ENCODE measurements around the gene ZNF394.
"Not testable (repeated sequence)": the region's sequence is repeated elsewhere in the genome, so short reads cannot be mapped to it uniquely, and the experiment has no call there.

Gene ZNF394

DNA sequence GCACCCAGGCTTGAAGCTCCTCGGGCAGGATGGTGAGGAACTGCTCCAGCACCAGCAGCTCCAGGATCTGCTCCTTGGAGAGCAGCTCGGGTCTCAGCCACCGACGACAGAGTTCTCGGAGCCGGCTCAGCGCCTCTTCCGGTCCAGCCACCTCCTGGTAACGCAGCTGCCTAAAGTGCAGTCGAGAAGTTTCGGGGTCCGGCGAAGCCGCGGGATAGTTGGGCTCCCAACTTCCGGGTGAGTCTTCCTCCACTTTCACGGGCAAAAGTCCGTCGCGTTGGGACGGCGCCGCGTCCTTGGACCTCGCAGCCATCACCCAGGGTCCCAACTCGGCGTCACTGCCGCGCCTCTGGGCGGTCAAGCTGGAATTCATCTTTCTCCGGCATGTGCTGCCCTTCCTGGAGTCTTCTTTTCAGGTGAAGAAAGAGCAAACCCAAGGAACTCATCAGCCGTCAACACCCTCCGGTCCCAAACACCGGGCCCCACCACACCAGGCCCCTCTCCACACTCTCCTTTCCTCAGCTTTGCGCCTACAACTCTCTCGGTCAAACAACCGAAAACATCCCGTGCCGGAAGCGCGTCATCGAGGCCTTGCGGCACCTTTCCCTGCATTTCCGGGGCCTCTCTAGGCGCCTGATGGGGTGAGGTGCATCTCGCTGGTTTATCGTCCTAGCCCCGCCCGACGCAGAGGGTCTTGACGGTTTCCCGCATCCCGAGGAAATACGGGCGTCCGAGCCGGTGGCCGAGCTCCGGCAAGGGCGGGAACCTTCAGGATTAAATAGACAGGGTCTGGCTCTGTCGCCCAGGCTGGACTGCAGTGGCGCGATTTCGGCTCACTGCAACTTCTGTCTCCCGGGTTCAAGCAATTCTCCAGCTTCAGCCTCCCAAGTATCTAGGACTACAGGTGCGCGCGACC is at the start of gene ZNF394:
ZNF394 (minus strand) TSS at position 561 of the 916 bp plus-strand sequence; CDS start at position 373, 188 bp downstream.
- DNase-seq: peak; percentile 89

DNA sequence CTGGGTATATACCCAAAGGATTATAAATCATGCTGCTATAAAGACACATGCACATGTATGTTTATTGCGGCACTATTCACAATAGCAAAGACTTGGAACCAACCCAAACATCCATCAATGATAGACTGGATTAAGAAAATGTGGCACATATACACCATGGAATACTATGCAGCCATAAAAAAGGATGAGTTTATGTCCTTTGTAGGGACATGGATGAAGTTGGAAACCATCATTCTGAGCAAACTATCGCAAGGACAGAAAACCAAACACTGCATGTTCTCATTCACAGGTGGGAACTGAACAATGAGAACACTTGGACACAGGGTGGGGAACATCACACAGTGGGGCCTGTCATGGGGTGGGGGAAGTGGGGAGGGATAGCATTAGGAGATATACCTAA is 49.5 kb upstream of the ZNF394 start:
- not testable (repeated sequence) for DNase-seq

DNA sequence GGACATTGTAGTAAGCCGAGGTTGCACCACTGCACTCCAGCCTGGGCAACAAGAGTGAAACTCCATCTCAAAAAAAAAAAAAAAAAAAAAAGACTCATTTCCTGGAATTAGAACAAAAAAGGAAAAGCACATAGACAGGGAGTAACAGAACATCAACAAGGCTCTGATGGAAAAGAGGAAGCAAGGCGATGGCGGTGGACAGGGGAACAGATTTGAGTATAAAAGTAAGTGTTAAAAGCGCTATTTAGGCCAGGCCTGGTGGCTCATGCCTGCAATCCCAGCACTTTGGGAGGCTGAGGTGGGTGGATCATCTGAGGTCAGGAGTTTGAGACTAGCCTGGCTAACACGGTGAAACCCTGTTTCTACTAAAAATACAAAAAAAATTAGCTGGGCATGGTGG is 45.2 kb upstream of the ZNF394 start:
- not testable (repeated sequence) for DNase-seq

DNA sequence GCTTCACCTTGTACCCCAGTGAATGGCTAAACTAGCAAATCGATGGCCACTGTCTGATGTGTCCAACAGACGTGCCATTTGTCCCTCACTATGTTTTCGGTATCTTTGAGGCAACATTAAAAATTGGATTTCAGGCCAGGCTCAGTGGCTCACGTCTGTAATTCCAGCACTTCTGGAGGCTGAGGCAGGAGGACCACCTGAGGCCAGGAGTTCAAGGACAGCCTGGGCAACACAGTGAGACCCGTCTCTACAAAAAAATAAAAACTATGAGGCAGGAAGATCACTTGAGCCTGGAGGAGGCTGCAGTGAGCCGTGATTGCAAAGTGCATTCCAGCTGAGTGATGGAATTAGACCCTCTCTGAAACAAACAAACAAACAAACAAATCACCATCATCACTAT is 43.8 kb upstream of the ZNF394 start:
- DNase-seq: no peak

DNA sequence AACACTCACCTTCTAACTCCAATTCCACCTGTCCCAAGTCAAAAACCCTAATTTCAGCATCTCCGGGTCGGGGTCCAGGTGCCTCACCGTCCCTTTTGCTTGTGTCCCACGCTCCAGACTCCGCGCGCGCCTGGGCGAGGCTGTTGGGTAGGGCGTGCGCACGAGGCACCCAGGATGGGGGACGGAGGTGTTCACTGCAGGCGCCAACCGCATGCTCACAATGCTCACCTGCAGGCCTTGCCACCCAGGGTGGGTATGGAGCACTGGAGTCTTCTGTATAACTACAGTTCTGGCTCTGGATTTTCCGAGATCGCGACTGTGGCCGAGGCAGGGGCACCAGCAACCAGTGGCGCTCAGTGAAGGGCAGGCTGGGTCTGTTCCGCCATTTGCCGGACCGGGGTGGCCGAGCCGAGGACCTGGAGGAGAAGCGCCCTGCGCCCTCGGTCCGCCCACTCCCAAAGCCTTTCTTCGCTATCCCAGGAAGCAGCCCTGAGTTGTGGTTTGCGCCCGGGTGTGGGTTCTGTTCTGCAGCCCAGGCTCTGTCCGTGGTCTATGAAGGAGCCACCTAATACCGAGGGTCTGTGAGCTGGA is 43.1 kb upstream of the ZNF394 start:
- no peak for DNase-seq

DNA sequence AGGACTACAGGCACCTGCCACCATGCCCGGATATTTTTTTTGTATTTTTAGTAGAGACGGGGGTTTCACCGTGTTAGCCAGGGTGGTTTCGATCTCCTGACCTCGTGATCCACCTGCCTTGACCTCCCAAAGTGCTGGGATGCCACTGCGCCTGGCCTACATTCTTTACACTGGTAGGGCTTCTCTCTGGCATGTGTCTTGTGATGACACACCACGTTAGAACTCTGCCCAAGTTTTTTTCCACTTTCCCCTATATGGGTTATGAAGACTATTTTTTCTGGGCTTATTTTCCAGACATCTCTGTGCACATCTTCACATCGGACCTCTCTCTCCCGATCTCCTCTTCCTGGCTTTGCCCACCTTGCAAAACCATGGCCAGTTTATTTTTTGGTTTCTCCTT is 41.1 kb upstream of the ZNF394 start:
- DNase-seq: no peak

DNA sequence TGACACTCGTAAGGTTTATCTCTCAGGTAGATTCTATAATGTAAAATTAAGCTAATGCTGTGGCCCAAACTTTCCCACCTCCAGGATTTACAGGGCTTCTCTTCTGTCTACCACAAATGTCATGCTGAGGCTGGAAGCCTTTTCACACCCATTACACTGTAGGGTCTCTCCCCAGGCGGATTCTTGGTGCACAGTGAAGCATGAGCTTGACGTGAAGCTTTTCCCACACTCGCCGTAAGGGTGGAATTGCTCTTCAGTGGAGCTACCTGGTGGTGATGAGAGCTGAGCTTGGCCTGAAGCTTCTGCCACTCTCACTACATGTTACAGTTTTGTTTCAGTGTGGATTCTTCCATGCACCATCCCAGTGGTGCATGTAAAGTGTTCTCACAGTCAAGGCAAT is 40.5 kb upstream of the ZNF394 start:
- DNase-seq: no peak

DNA sequence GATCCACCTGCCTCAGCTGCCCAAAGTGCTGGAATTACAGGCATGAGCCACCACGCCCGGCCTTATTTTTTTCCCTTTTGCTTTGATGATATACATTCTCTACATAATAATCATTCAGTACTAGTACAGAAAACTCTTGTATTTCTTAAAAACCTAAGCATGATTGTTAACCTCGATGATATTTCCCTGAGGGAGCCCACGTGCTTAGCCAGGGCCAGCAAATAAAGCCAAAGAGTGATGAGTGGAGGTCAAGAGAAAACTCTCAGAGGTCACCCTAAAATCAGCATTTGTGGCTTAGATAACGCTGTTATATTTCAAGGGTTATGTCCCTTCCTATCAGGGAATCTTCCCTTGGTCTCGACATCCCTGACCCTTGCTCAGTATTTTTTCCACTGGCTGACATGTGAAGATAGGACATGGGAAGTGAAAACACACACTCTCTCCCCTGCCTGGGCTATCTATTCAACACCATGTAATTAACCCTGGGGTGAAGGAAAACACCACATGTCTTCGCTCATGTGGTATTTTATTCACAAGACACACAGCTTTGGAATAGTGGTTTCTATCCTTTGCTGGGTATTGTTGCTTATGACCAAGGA is 39.2 kb upstream of the ZNF394 start:
- no peak for DNase-seq

DNA sequence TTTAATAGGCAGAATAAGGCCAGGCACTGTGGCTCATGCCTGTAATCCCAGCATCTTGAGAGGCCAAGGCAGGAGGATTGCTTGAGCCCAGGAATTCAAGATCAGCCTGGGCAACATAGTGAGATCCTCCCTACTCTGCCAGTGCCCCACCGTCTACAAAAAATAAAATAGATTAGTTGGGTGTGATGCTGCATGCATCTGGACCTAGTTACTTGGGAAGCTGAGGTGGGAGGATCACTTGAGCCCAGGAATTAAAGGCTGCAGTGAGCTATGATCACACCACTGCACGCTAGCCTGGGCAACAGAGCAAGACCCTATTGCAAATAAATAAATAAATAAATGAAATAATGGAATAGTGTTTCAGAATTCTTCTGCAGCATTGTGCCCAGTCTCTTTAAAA is 35.6 kb upstream of the ZNF394 start:
- no peak for DNase-seq

DNA sequence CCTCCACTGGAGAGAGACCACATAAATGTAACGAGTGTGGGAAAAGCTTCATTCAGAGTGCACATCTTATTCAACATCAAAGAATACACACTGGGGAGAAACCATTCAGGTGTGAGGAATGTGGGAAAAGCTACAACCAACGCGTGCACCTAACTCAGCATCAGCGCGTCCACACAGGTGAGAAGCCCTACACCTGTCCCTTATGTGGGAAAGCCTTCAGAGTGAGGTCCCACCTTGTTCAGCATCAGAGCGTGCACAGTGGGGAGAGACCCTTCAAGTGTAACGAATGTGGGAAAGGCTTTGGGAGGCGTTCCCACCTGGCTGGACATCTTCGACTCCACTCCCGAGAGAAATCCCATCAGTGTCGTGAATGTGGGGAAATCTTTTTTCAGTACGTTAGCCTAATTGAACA is 31.3 kb upstream of the ZNF394 start:
- no peak for DNase-seq

DNA sequence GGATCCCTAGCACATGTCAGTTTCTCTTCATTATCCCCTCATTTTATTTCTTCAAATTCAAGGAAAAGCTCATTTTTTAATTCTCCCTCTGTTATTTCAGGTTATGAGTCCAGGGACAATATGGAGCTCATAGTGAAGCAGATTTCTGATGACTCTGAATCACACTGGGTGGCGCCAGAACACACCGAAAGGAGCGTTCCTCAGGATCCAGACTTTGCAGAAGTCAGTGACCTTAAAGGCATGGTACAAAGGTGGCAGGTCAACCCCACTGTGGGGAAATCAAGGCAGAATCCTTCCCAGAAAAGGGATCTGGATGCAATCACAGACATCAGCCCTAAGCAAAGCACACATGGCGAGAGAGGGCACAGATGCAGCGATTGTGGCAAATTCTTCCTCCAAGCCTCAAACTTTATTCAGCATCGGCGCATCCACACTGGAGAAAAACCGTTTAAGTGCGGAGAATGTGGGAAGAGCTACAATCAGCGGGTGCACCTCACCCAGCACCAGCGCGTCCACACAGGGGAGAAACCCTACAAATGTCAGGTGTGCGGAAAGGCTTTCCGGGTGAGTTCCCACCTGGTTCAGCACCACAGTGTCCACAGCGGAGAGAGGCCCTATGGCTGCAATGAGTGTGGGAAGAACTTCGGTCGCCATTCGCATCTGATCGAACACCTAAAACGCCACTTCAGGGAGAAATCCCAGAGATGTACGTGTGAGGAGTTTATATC is 25.8 kb upstream of the ZNF394 start:
- no peak for DNase-seq

DNA sequence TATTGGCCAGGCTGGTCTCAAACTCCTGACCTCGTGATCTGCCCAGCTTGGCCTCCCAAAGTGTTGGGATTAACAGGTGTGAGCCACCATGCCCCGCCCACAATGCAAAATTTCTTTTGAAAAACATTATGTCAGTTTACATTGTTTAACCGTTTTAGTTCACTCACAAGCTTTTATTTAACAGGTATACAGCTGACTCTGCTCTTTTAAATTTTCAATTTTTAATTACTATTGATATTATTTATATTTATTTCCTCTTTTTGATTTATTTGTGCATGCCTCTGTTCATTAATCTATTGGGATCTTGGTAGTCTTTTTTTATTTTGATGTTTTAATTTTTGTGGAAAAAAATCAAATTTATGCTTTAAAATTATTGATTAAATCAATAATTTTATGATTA is 21.3 kb upstream of the ZNF394 start:
- no peak for DNase-seq

DNA sequence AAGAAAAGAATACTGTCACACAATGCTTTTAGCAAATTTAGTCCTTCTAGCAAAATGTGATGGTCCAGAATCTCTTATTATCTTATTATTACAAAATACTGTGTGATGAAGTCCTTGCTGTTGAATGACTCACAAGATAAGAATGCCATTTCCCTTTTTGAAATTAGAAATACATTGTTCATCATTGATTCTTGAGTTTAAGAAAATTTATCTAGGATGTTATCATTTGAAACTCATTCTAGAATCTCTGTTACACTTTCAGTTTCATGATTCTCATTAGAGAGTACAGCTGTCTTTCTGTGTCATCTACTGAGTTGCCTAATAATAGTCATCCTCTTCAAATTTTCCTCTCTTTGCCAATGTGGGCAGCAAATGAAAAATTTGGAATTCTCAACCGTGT is 14.0 kb upstream of the ZNF394 start:
- DNase-seq: no peak

DNA sequence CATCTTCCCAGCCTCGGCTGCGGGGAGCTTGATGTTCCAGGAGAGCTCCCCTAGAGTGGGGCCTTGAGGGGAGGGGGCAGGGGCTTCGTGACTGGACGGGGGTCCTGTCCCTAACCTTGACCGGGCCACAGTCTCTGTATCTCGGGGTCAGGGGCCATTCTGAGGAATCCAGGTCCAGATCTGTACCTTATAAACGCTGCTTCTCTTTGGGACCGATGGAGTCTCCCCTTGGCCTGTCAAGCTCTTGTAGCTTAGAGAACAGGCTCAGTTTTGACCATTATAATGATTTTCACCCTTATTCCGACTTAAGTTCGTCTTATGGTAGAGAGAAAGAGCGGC is 5.2 kb upstream of the ZNF394 start:
- DNase-seq: no peak

DNA sequence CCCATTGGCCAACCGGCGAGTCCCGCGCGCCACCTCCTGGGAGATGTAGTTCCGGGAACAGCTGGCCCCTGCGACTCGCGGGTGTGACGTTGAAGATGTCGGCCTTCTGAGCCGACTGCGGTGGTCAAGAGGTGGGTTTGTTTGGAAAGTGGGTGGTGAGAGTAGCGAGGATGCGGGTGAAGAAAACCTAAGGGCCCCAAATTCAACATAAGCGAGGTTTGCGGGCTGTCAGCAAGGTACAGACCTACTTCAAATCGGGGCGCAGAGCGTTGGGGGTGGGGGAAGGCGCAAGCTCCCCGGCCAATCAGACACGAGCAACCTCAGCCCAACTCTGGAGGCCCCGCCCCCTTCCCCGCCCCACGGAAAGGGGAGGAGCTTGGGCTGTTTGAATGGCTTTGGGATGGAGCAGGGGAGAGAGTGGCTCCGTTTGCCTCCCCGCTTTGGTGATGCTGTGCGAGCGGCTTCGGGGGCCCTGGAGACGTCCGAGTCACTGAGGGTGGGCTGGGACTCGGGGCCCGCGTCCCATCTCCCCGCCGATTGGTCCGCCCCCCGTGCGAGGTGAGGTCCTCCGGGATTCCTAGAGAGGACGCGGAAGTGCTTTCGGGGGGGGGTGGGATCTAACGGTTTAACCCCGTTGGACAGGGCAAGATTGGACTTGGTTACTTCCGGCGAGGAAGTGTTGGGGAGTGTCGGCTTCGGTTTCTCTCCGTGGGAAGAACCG is 4.7 kb upstream of the ZNF394 start, which contains the start of gene ZKSCAN5:
ZKSCAN5 (plus strand) TSS at position 60 of the 721 bp plus-strand sequence. CDS start 1,383 bp downstream, outside the sequence.
- peak; percentile 95 for DNase-seq

DNA sequence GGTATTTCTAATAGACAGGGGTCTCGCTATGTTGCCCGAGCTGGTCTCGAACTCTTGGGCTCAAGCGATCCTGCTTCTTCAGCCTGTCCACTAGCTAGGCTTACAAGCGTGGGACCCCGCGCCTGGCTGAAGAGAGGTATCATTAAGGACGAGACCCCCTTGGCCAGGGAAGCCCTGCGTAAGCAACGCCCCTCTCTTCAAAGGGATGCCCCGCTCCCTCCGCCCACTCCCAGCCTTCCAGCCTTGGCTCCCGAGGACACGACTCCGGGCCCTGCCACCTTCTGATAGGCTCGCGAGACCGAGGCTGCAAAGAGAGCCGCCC is 4.2 kb upstream of the ZNF394 start:
- DNase-seq: no peak

DNA sequence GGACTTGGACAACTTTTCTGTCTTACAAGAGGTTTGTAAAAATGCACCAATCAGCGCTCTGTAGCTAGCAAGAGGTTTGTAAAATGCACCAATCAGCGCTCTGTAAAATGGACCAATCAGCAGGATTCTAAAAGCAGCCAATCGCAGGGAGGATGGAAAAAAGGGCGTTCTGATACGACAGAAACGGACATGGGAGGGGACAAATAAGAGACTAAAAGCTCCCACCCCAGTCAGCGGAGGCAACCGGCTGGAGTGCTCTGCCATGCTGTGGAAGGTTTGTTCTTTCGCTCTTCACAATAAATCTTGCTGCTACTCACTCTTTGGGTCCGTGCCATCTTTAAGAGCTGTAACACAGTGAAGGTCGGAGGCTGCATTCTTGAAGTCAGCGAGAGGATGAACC is 1.2 kb upstream of the ZNF394 start:
- DNase-seq: not testable (repeated sequence)

DNA sequence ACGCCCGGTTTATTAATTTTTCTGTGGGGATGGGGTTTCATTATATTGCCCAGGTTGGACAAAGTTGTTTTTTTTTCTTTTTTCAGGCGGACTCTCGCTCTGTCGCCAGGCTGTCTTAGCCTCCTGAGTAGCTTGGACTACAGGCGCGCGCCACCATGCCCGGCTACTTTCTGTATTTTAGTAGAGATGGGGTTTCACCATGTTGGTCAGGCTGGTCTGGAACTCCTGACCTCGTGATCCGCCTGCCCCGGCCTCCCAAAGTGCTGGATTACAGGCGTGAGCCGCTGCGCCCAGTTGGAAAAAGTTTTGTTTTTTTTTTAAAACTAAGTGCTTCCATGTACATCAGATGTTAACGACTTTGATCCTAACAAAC is 542 bp upstream of the ZNF394 start:
- no peak for DNase-seq

DNA sequence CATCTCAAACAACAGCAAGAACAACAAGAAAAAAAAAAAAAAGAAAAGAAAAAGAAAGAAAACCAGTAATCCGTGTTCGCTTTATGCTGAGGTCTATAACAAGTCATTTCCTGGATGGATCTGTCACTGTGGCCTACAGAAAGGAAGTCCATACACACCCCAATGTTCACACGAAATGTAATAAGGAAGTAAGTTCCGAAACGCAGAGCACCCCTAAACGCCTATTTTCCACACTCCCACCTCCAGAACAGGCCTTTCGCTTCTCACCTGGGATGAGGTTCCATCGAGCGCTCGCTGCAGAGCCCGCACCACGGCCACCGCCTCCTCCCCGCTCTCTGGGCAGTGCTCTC is 735 bp downstream of the ZNF394 start:
- no peak for DNase-seq

DNA sequence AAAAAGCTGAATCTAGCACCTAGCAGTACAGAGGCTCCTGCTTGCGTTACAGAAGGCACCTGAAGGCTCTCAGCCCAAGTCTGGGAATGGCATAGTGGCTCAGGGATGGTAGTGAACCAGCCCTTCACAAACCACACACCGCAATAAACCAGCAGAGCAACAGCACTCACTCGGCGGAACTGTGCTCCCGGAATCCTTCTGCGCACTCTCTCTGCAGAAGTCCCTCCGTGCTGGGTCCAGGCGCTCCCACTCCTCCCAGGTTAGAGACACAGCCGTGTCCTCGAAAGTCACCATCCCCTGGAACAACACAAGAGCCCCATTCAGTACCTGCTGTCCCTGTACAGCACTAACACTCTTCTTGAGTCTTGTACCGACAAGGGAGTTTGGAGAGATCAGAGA is 1.5 kb downstream of the ZNF394 start:
- no peak for DNase-seq

DNA sequence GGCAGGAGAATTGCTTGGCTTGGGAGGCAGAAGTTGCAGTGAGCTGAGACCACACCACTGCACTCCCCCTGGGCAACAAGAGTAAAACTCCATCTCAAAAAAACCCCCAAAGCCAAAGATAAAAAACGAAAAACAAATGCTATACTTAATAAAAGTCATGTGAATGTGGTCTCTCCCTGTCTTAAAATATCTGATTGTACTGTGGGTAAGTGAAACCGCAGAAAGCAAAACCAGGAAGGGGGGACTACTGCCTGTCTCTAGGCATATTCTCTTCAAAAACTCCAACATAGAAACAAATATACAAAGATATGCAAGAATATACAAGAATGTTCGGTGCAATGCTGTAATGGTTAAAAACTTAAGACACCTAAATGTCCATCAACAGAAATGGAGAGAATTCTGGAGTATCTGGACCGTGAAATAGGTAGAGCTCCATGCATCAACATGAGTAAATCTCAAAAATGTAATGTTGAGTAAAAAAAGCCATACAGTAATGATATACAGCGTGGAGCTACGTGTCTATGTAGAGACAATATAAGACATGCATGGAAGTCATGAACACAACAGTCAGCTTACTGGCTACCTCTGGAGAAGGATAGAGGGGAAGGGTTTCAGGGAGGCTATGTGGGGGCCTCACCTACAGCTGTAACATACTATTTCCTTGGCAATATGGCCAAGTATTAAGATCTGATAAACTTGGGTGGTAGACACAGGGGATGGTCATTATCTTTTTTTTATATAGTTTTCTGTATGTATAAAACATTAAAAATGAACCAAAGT is 2.1 kb downstream of the ZNF394 start:
- no peak for DNase-seq

DNA sequence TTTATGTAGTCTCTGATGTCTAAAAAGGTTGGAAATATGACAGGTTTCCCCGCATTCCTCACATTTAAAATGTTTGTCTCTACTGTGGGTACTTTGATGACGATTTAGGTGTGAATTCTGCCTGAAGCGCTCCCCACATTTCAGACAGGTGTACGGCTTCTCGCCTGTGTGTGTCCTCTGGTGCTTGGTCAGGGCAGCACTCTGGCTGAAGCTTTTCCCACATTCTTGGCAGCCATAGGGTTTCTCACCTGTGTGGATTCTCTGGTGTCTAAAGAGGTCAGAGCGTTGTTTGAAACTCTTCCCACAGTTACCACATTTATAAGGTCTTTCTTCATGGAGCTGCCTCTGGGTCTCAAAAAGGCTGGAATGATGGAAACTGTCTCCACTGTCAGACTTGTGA is 6.3 kb downstream of the ZNF394 start:
- DNase-seq: no peak
